GM21825 (cell line): Measurements from ENCODE around the gene SCGB2A2.

Source experiments
- ATAC-seq: cut with Tn5 transposase; IDR thresholded peaks from one replicate; pipeline ENCODE4 v1.9.1; 2021; ENCODE audit warnings: mild to moderate bottlenecking, moderate library complexity; ENCODE audit not compliant: unreplicated experiment

SCGB2A2 gene

DNA sequence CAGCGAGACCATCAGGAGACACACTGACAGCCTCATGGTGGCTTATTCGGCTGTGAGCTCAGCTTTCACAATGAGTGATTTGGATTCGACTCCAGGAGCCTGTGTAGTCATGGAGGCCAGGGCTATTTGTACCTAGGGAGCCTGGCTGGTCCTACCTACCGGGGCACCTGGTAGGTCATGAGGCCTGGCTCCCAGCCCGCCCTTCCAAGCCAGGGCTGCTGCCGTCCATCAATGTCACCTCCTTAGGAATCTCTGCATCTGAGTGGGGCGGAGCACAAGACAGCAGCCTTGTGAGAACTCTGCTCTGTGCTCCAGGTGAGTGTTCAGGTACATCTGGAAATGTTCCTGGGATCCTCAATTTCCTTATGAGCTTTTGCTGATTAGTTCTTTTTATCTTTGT, 29.0 kb downstream of the SCGB2A2 start, which contains the start of gene SCGB1D4:
Gene SCGB1D4, minus strand, starts transcription at position 101 of the 400 bp plus-strand sequence. Its CDS starts 65 bp downstream, at position 36.
- no peak for ATAC-seq

DNA sequence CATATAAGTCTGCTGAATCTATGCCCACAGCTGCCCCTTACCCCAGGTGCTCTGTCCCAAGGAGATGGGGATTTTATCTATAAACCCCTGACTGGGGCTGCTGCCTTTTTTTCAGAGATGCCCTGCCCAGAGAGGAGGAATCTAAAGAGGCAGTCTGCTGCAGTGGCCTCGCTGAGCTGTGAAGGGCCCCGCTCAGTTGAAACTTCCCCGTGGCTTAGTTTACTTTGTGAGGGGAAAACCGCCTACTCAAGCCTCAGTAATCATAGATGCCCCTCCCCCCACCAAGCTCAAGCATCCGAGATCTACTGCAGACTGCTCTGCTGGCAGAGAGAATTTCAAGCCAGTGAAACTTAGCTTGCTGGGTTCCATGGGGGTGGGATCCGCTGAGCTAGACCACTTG, 36.3 kb downstream of the SCGB2A2 start:
- ATAC-seq: no peak

DNA sequence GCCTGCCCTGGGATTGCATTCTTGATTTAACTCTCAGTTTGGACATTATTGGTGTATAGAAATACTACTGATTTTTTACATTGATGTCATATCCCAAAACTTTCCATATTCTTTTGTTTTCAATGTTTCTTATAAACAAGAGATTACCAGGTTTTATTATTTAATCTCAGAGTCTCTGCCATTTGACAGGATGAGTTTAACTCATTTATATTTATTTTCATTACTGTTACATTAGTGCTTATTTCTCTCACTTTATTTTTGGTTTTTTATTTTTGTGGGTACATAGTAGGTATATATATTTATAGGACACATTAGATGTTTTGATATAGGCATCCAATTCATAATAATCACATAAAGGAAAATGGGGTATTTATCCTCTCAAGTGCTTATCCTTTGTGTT, 38.0 kb downstream of the SCGB2A2 start:
- ATAC-seq: no peak

DNA sequence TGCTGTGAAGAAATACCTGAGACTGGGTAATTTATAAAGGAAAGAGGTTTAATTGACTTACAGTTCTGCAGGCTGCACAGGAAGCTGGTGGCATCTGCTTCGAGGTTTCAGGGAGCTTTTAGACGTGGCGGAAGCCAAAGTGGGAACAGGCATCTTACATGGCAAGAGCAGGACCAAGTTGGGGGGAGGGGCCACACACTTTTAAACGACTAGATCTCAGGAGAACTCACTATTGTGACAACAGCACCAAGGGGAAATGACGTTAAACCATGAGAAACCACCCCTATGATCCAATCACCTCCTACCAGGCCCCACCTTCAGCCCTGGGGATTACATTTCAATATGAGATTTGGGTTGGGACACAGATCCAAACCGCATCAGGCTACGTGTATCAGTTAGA, 40.0 kb downstream of the SCGB2A2 start:
- no peak for ATAC-seq

DNA sequence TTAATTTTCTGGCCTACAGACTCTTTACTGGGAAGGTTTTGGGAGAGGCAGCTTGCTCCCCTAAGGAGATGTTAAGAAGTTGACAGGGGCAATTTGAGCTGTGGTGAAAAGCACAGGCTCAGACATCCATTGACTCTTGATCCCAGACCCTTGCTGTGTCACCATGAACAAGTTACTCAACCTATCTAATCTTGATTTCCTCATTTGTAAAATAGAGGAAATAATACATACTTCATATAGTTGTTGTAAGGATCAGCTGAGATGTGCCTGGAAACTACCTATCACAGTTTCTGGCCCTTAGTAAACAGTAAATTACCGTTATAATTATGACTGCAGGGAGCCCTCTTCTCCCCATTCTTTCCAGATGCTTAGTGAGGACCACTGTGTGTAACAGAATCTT, 45.5 kb downstream of the SCGB2A2 start:
- ATAC-seq: no peak

DNA sequence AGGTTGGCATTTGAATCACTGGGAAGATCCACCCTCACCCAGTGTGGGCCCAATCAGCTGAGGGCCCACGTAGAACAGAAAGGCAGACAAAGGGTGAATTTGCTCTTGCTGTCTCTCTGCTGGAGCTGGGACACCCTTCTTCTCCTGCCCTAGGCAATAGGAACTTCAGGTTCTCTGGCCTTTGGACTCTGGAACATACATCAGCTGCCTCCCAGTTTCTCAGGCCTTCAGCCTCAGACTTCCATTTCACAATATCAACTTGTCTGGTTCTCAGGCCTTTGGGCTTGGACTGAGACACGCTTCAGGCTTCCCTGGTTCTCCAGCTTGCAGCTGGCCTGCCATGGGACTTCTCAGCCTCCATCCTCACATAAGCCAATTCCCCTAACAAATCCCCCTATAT, 52.6 kb downstream of the SCGB2A2 start:
- no peak for ATAC-seq
